Heart left ventricle (tissue), 13 donors: Measurements from ENCODE around the gene CIT.

Experiments
- CTCF ChIP-seq, 12 donors: fragments of 200-600 bp; sonication (generic) in 4 of 12; IDR thresholded peaks; one replicate each; pipeline versions ENCODE4 v1.5.0 to v1.8.0; 2018 to 2022; ENCODE audit warnings: antibody characterized with exemption in 12 of 12, mild to moderate bottlenecking in 5 of 12
- POLR2A ChIP-seq, 2 donors: fragments of 450-650 bp; IDR thresholded peaks; one replicate each; pipeline ENCODE4 v1.6.1; 2017; ENCODE audit warnings: antibody characterized with exemption in 2 of 2, mild to moderate bottlenecking in 2 of 2, moderate library complexity in 2 of 2
- donor health status: ischemic (EF 13 %, LVEDD 7.1; RV severe dilation, severe dysfunction).
- donor health status: DM: no; HTN: yes; CAD: no.
- donor health status: DM: no; HTN: no; CAD: no.
- donor health status: ischemic (EF 25% LVEDD 6.9; RV normal size, moderate dysfunction).
- donor health status: ischemic (EF 25% LVEDD 5.7; RV mildly dilated, moderate dysfunction).
- donor health status: ischemic (EF 35%, LVEDD 5.7; RV mildly dilated, moderate dysfunction).
- donor health status: nonischemic (EF 11% LVEDD 7.7; RV severe dilation, severe dysfunction).
- donor health status: DM: yes; HTN: yes; CAD: no.
- donor health status: PGD.
- donor health status: ischemic (EF 29% LVEDD 5.4; RV normal size, mild dysfunction).
- donor health status: nonischemic (EF 23%, LVEDD 6.1; RV moderate dilation, normal function).

DNA sequence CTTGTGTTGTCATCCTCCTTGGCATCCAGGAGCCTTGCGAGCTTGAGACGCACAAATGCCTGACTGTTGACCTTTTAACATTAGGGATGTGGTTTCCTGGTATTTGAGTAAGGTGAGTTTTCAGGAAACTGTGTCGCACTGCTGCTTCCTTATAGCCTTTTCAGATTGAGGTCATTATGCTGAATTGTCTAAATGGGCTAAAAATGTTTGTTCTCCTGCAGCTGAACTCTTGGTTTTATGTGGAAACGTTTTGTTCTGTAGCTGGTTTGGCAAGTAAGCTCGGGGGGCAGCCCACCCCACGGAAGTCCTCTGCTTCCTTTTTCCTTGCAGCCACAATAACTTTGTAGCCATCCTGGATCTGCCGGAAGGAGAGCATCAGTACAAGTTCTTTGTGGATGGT, 203.5 kb downstream of the CIT start:
- TF ChIP-seq POLR2A (IDR thresholded peaks at IDR 0.05): no peak
- TF ChIP-seq CTCF (IDR thresholded peaks at IDR 0.05): no peak
